Tibial nerve (tissue), 4 donors: ENCODE results near the gene DAPP1. TPM values are rescaled to one million over a fixed set of nuclear protein-coding genes. Genes with fewer than 3 reads are reported as not detected.

Experiments used
- DNase-seq, 2 donors: peaks; one replicate each; pipeline ENCODE4 v3.0.0-alpha.2; 2019; ENCODE audit warnings: low spot score in 2 of 2
- H3K27ac ChIP-seq, 4 donors: fragments of 200-600 bp; sonication (generic) in 3 of 4; one replicate each; pipeline ENCODE4 v1.5.1; 2017 to 2019; ENCODE audit warnings: mild to moderate bottlenecking in 1 of 4
- H3K27me3 ChIP-seq, 2 donors: fragments of 200-600 bp; sonication (generic) in 1 of 2; one replicate each; pipeline versions ENCODE4 v1.5.1 to v1.6.0; 2017 to 2019
- H3K36me3 ChIP-seq, 3 donors: fragments of 200-600 bp; sonication (generic); one replicate each; pipeline ENCODE4 v1.5.1; 2018 to 2019
- H3K4me1 ChIP-seq, 4 donors: fragments of 200-600 bp; sonication (generic) in 3 of 4; one replicate each; pipeline ENCODE4 v1.5.1; 2017 to 2019
- H3K4me3 ChIP-seq, 4 donors: fragments of 200-600 bp; sonication (generic) in 3 of 4; one replicate each; pipeline ENCODE4 v1.5.1; 2017 to 2019; ENCODE audit warnings: mild to moderate bottlenecking in 1 of 4, moderate library complexity in 1 of 4
- H3K9me3 ChIP-seq, 4 donors: fragments of 200-600 bp; sonication (generic) in 3 of 4; one replicate each; pipeline ENCODE4 v1.5.1; 2017 to 2019
- CTCF ChIP-seq, 5 experiments: fragments of 200-600 bp in 3 of 5; fragments of 450-650 bp in 2 of 5; sonication (generic) in 3 of 5; IDR thresholded peaks; one replicate each; pipeline ENCODE4 v1.5.1; 2016 to 2019; ENCODE audit warnings: antibody characterized with exemption in 5 of 5, mild to moderate bottlenecking in 3 of 5, moderate library complexity in 2 of 5
- EP300 ChIP-seq, 2 donors: sonication (generic); formaldehyde crosslinking; IDR thresholded peaks; one replicate each; pipeline ENCODE4 v1.6.1; 2017; ENCODE audit warnings: antibody characterized with exemption in 2 of 2, mild to moderate bottlenecking in 1 of 2
- POLR2A ChIP-seq, 2 donors: fragments of 450-650 bp; IDR thresholded peaks; one replicate each; pipeline ENCODE4 v1.6.1; 2017; ENCODE audit warnings: antibody characterized with exemption in 2 of 2, mild to moderate bottlenecking in 2 of 2, moderate library complexity in 2 of 2
- WGBS, 2 donors: methylation state at CpG; one replicate each; pipeline ENCODE4 v1.1.5; 2018; 5-methylcytosine and 5-hydroxymethylcytosine counted together
- total RNA-seq, 4 donors: library from RNA; depleted of rRNA; stranded (reverse); fragments of >200 nt; gene quantifications; one replicate each; pipeline ENCODE4 v1.1.0, GENCODE V29; 2016

Gene DAPP1
- total RNA-seq, 4 donors from 2014 or later, result 0.42 to 4.2 (median 1.2) TPM

- peaks cover 0 to 62% (median 14%) of the 10 kb centered on the region in 4 donors for H3K4me1 ChIP-seq
- no peak overlapping the region for H3K27ac ChIP-seq
- peak overlapping the region in 2 of 4 donors; percentile 89 to 95 for H3K4me3 ChIP-seq
- no peaks in the 10 kb centered on the region for H3K9me3 ChIP-seq
- peaks cover 0 to 5% (median 5%) of the 10 kb centered on the region in 3 donors for H3K36me3 ChIP-seq
- TF ChIP-seq EP300 (IDR thresholded peaks at IDR 0.05), result no peak
- TF ChIP-seq CTCF (IDR thresholded peaks at IDR 0.05), result no peak
- TF ChIP-seq POLR2A (IDR thresholded peaks at IDR 0.05), result no peak
- 93 to 95% methylated on average over 8 of the region's 8 CpGs for WGBS, 2 donors
- no peaks in the 10 kb centered on the region for H3K27me3 ChIP-seq
- no peak for DNase-seq
Observed at GRCh38 chr4:99893029-99893428, 76.4 kb downstream of the DAPP1 start.

GRCh38 chr4:99893839-99894160, 77.2 kb downstream of the DAPP1 start:
- Histone ChIP-seq H3K27ac (peak overlapping the region; percentile 58 to 90 (median 87)), H3K4me3 (peak overlapping the region; percentile 76 to 95 (median 92)), H3K9me3 (no peaks in the 10 kb centered on the region), H3K4me1 (peaks cover 0 to 59% (median 14%) of the 10 kb centered on the region in 4 donors), H3K27me3 (no peaks in the 10 kb centered on the region), H3K36me3 (peaks cover 0 to 5% (median 5%) of the 10 kb centered on the region in 3 donors)
- TF ChIP-seq EP300 (IDR thresholded peaks at IDR 0.05) (no peak), POLR2A (IDR thresholded peaks at IDR 0.05) (no peak), CTCF (IDR thresholded peaks at IDR 0.05) (no peak)
- no peak for DNase-seq
- 1 to 2% methylated on average over 12 of the region's 12 CpGs for WGBS, 2 donors

- Histone ChIP-seq H3K4me1 (peaks cover 0 to 53% (median 14%) of the 10 kb centered on the region in 4 donors), H3K9me3 (no peaks in the 10 kb centered on the region), H3K27me3 (no peaks in the 10 kb centered on the region), H3K36me3 (peaks cover 0 to 5% (median 1%) of the 10 kb centered on the region in 3 donors), H3K27ac (peak within 1 kb of the TSS; percentile 58 to 90 (median 87)), H3K4me3 (peak within 1 kb of the TSS; percentile 76 to 95 (median 92))
- peak; percentile 77 to 82 for DNase-seq
- TF ChIP-seq POLR2A (IDR thresholded peaks at IDR 0.05), result peak in 1 of 2 donors; percentile 45
- peak in 1 of 2 donors; percentile 87 for TF ChIP-seq EP300 (IDR thresholded peaks at IDR 0.05)
- no peak for TF ChIP-seq CTCF (IDR thresholded peaks at IDR 0.05)
- 3 to 5% methylated on average over 18 to 40 of the region's 40 CpGs for WGBS, 2 donors
Observed at GRCh38 chr4:99894161-99894997, 77.8 kb downstream of the DAPP1 start, which contains the start of gene LAMTOR3. TSS of gene LAMTOR3 (minus strand) at chr4:99894427. CDS start at chr4:99893963, 464 bp downstream.

- Histone ChIP-seq H3K27ac (peak overlapping the region in 3 of 4 donors; percentile 79 to 88 (median 83)), H3K4me3 (peak overlapping the region; percentile 76 to 95 (median 92)), H3K4me1 (peaks cover 0 to 47% (median 14%) of the 10 kb centered on the region in 4 donors), H3K9me3 (no peaks in the 10 kb centered on the region), H3K27me3 (no peaks in the 10 kb centered on the region), H3K36me3 (peaks cover 0 to 5% (median 0%) of the 10 kb centered on the region in 3 donors)
- WGBS, 2 donors, result 91 to 95% methylated on average over 16 of the region's 16 CpGs
- no peak for DNase-seq
- TF ChIP-seq CTCF (IDR thresholded peaks at IDR 0.05) (no peak), EP300 (IDR thresholded peaks at IDR 0.05) (no peak), POLR2A (IDR thresholded peaks at IDR 0.05) (no peak)
Observed at GRCh38 chr4:99894998-99895397, 78.4 kb downstream of the DAPP1 start.

DNA sequence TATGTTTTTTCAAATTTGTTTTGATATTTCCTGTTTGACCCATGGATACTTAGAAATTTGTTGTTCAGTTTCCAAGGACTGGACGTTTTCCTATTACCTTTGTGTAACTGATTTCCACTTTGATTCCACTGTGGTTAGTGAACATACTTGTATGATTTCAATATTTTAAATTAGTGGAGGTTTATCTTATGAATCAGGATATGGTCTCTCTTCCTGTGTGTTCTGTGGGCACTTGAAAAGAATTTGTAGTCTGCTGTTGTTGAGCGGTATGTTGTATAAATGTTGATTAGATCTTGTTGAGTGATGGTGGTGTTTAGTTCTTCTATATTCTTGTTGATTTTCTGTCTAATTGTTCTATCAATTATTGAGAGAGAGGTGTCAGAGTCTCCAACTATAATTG, 98.8 kb downstream of the DAPP1 start:
- H3K36me3 ChIP-seq, result peaks cover 0 to 47% (median 4%) of the 10 kb centered on the region in 3 donors
- DNase-seq, result no peak
- WGBS, 2 donors, result 92 to 98% methylated on average over 2 of the region's 2 CpGs

More for the DNA sequence above, 98.8 kb downstream of the DAPP1 start:
- no peak overlapping the region for H3K4me3 ChIP-seq
- H3K4me1 ChIP-seq, result no peaks in the 10 kb centered on the region
- H3K27ac ChIP-seq, result no peak overlapping the region
- no peaks in the 10 kb centered on the region for H3K27me3 ChIP-seq
- peaks cover 0 to 7% (median 0%) of the 10 kb centered on the region in 4 donors for H3K9me3 ChIP-seq
- TF ChIP-seq CTCF (IDR thresholded peaks at IDR 0.05), result no peak
- TF ChIP-seq POLR2A (IDR thresholded peaks at IDR 0.05), result no peak
- no peak for TF ChIP-seq EP300 (IDR thresholded peaks at IDR 0.05)
